Omental fat pad (tissue), 4 donors: ENCODE results near the gene POLQ. TPM values are rescaled to one million over a fixed set of nuclear protein-coding genes. Genes with fewer than 3 reads are reported as not detected.

ENCODE experiments used
- ATAC-seq: fragments of 150-250 bp; one replicate; pipeline ENCODE4 v1.9.1; 2016; ENCODE audit warnings: mild to moderate bottlenecking, moderate library complexity; ENCODE audit not compliant: low FRiP score
- DNase-seq: peaks from one replicate; pipeline ENCODE4 v3.0.0-alpha.2; 2019; ENCODE audit warnings: low spot score
- total RNA-seq, 4 donors: library from RNA; depleted of rRNA; stranded (reverse); fragments of >200 nt; gene quantifications; one replicate each; pipeline ENCODE4 v1.1.0, GENCODE V29; 2016
- TF ChIP-seq, protein P1 (sequence below), 3 donors: fragments of 450-650 bp; IDR thresholded peaks; one replicate each; pipeline ENCODE4 v1.5.1; 2016 to 2017; ENCODE audit warnings: antibody characterized with exemption in 3 of 3, mild to moderate bottlenecking in 3 of 3, moderate library complexity in 2 of 3

Gene POLQ
- total RNA-seq, 4 donors from 2014 or later = 0.06 to 0.84 (median 0.25) TPM

DNA sequence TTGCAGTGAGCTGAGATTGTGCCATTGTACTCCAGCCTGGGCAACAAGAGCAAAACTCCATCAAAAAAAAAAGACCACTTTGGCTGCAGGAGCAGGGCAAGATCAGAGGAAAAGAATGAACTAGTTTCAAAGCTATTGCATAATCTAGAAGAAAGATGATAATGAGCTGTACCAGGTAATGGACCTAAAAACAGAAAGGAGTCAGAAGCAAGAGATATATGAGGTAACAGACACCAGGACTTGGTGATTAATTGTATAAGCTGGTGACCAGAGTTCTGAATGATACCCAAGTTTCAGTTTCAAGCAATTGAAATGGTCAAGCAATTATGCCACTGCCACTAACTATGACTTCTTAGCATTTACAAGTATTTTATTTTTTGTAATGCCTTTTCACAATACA, 2.9 kb downstream of the POLQ start:
- ATAC-seq (no peak), DNase-seq (no peak)
- TF ChIP-seq, protein P1, sequence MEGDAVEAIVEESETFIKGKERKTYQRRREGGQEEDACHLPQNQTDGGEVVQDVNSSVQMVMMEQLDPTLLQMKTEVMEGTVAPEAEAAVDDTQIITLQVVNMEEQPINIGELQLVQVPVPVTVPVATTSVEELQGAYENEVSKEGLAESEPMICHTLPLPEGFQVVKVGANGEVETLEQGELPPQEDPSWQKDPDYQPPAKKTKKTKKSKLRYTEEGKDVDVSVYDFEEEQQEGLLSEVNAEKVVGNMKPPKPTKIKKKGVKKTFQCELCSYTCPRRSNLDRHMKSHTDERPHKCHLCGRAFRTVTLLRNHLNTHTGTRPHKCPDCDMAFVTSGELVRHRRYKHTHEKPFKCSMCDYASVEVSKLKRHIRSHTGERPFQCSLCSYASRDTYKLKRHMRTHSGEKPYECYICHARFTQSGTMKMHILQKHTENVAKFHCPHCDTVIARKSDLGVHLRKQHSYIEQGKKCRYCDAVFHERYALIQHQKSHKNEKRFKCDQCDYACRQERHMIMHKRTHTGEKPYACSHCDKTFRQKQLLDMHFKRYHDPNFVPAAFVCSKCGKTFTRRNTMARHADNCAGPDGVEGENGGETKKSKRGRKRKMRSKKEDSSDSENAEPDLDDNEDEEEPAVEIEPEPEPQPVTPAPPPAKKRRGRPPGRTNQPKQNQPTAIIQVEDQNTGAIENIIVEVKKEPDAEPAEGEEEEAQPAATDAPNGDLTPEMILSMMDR (IDR thresholded peaks at IDR 0.05) = no peak

DNA sequence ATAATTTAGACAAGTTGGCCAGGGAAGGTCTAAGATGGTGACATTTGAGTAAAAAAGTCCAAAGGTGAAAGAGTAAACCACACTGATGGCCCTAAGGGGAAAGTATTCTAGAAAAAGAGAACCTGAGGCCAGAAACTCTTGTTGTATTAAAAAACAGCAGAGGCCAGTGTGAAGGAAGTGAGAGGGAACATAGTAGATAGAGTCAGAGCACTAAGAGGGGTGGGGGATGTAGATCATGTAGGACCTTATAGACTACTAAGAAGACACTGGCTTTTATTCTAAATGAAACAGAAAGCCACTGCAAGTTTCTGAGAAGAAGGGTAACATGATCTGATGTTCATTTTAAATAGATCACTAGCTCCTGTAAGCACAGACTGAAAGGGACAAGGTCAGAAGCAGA, 14.5 kb downstream of the POLQ start:
- TF ChIP-seq, protein P1 (IDR thresholded peaks at IDR 0.05) = no peak
- DNase-seq (no peak), ATAC-seq (no peak)

DNA sequence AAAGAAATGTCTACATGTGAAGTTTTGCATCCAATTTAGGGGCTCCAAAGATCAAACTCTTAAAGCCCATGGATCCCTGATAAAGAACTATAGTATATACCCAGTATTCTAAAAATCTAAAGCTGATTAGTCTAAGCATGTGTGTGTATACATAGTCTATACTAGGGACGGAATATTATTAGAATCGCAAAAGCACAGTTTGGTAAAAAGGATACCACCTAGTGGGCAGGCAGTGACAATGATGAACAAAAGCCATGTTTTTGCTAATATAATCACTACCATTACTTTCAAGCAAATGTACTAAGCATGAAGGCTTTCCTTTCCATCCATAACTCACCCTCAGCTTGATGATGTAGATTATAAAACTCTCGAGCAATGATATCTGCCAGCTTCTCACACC, 16.5 kb downstream of the POLQ start:
- ATAC-seq (no peak), DNase-seq (no peak)
- TF ChIP-seq, protein P1 (IDR thresholded peaks at IDR 0.05) = no peak

DNA sequence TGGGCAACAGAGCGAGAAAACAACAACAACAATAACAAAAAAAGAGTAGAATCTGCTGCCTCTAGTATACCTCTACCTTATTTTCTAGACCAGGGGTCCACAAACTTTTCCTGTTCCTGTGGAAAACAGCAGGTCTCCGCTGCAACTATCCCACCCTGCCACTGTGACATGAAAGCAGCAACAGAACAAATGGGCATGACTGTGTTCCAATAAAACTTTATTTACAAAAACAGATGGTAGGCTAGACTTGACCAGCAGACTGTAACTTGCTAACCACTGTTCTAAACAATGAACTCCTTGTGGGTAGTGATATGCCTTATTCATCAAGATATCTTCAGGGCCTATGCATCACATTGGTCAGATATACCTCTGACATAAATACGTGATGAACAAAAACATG, 25.3 kb downstream of the POLQ start:
- ATAC-seq (no peak), DNase-seq (no peak)
- TF ChIP-seq, protein P1 (IDR thresholded peaks at IDR 0.05) = no peak

DNA sequence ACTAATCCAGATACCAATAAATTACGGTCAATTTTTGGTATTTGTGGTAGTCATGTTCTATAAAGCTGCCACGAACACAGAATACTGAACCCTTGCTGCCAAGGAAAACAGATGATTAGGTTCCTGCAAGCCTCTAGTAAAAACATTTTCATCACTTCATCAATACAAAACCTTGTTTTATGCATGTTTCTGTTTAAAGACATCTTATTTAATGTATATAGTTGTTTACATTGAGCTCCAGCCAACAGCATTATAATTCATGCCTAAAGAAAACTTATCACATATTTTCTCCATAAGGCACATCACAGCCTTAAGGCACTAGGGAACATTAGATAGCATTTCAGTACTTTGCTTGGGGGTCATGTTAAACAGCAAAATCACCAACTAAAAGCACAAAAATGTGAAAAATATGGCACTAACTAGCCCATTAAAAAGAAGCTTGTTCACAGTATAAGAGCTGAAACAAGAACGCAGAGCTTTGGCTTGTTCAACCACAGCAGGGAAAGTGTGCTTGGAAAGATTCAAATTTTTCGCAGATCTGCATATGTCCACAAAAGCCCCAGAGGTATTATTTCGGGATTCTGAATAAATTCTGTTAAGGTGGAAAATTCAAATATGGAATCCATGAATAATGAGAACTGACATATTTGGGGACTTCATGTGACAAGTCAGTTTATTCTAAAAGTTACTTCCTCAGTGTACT, 27.7 kb downstream of the POLQ start:
- DNase-seq = no peak
- no peak for ATAC-seq
- TF ChIP-seq, protein P1 (IDR thresholded peaks at IDR 0.05) = no peak

DNA sequence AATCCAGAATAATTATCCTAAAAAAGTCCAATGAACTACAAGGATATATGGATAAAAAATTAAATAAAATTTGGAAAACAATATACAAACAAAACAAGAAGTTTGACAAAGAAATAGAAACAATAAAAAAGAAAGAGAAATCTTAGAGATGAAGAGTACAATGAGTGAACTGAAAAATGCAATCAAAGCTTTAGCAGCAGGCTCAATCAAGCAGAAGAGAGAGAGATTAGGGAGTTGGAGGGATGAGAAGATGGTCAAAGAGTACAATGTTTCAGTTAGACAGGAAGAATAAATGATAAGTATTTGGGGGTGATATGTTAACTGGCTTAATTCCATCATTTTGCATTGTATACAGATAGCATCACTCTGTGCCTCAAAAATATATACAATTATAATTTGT, 29.9 kb downstream of the POLQ start:
- TF ChIP-seq, protein P1 (IDR thresholded peaks at IDR 0.05) = no peak
- DNase-seq (no peak), ATAC-seq (no peak)

DNA sequence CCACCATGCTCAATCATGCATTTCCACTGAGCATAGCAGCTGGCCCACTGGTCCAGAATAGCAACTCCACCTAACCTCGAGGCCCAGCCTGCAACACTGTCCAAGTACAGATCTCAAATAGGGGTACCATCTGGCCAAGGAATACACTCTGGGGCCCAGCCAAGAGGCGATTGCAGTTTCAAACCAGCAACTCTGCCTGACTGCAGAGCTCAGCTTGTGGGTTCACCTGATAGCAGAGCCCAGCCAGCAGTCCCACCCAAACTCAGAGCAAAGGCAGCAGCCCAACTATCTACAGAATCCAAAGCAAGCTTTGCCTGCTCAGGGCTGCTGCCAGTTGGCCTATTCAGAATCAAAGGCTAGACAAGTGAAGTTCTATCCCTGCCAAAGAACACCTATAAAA, 30.5 kb downstream of the POLQ start:
- TF ChIP-seq, protein P1 (IDR thresholded peaks at IDR 0.05) = no peak
- DNase-seq = no peak
- ATAC-seq = no peak
